Neuronal stem cell (in vitro differentiated cells): ENCODE results near the gene ZDHHC7.

Experiments used
- DNase-seq: peaks from one replicate; pipeline ENCODE4 v3.0.0-alpha.2; 2013; ENCODE audit warnings: low spot score
- H2AFZ ChIP-seq: one replicate; pipeline ENCODE4 v1.6.1; 2013; ENCODE audit warnings: mild to moderate bottlenecking, low read length, inconsistent platforms
- H2AK5ac ChIP-seq: 2 replicates; pipeline ENCODE4 v1.6.1; 2013; ENCODE audit warnings: low read depth, mild to moderate bottlenecking, inconsistent platforms, low read length, moderate library complexity, mixed read lengths
- H2BK120ac ChIP-seq: 2 replicates; pipeline ENCODE4 v1.6.1; 2013; ENCODE audit warnings: low read depth, mild to moderate bottlenecking, inconsistent platforms, low read length, moderate library complexity, mixed read lengths
- H2BK12ac ChIP-seq: one replicate; pipeline ENCODE4 v1.6.1; 2013; ENCODE audit warnings: low read length, inconsistent platforms
- H2BK15ac ChIP-seq: 2 replicates; pipeline ENCODE4 v1.6.1; 2013; ENCODE audit warnings: mild to moderate bottlenecking, low read length, inconsistent platforms, mixed read lengths
- H2BK5ac ChIP-seq: one replicate; pipeline ENCODE4 v1.6.1; 2013; ENCODE audit warnings: inconsistent platforms, mild to moderate bottlenecking, low read length, moderate library complexity
- H3K14ac ChIP-seq: one replicate; pipeline ENCODE4 v1.6.1; 2013; ENCODE audit warnings: low read length, inconsistent platforms
- H3K18ac ChIP-seq: 2 replicates; pipeline ENCODE4 v1.6.1; 2013; ENCODE audit warnings: low read length, inconsistent platforms
- H3K23ac ChIP-seq: 2 replicates; pipeline ENCODE4 v1.6.1; 2013; ENCODE audit warnings: low read depth, mild to moderate bottlenecking, mixed read lengths, low read length, inconsistent platforms; ENCODE audit not compliant: poor library complexity
- H3K27ac ChIP-seq: replicated peaks from 3 replicates; pipeline ENCODE4 v1.5.1; 2013; ENCODE audit warnings: low read length, inconsistent platforms
- H3K27me3 ChIP-seq, 3 experiments: 2 replicates each; pipeline ENCODE4 v1.6.1; 2013; ENCODE audit warnings: low read length in 3 of 3, mild to moderate bottlenecking in 2 of 3, inconsistent platforms in 1 of 3, low read depth in 1 of 3, mixed read lengths in 1 of 3, moderate library complexity in 1 of 3; ENCODE audit not compliant: control insufficient read depth in 3 of 3, insufficient read depth in 3 of 3
- H3K36me3 ChIP-seq, 2 donors: replicated peaks in 1 of 2; 2 replicates each; pipeline ENCODE4 v1.6.1; 2013; ENCODE audit warnings: low read length in 2 of 2; ENCODE audit not compliant: control insufficient read depth in 2 of 2, insufficient read depth in 2 of 2
- H3K4ac ChIP-seq: 2 replicates; pipeline ENCODE4 v1.6.1; 2013; ENCODE audit warnings: inconsistent platforms, mild to moderate bottlenecking, low read length, moderate library complexity
- H3K4me1 ChIP-seq, 2 donors: 1 replicate in 1 of 2; 2 replicates in 1 of 2; pipeline ENCODE4 v1.6.1; 2013; ENCODE audit warnings: low read length in 2 of 2, low read depth in 1 of 2; ENCODE audit not compliant: control insufficient read depth in 2 of 2, insufficient read depth in 1 of 2
- H3K4me2 ChIP-seq: one replicate; pipeline ENCODE4 v1.6.1; 2013; ENCODE audit warnings: mild to moderate bottlenecking, low read length, inconsistent platforms; ENCODE audit not compliant: insufficient read depth, poor library complexity, severe bottlenecking
- H3K4me3 ChIP-seq, 2 donors: 2 replicates each; pipeline ENCODE4 v1.5.1; 2013; ENCODE audit warnings: low read length in 2 of 2, mild to moderate bottlenecking in 2 of 2, inconsistent platforms in 1 of 2, moderate library complexity in 1 of 2
- H3K79me1 ChIP-seq: one replicate; pipeline ENCODE4 v1.6.1; 2013; ENCODE audit warnings: low read depth, mild to moderate bottlenecking, inconsistent platforms, low read length, moderate library complexity
- H3K9ac ChIP-seq: one replicate; pipeline ENCODE4 v1.6.1; 2013; ENCODE audit warnings: mild to moderate bottlenecking, low read depth, low read length, inconsistent platforms; ENCODE audit not compliant: poor library complexity
- H3K9me3 ChIP-seq, 2 donors: replicated peaks in 1 of 2; 2 replicates each; pipeline versions ENCODE3 to v1.6.1; 2013; ENCODE audit warnings: low read length in 2 of 2, mild to moderate bottlenecking in 2 of 2, inconsistent platforms in 1 of 2, low read depth in 1 of 2, mixed read lengths in 1 of 2, moderate library complexity in 1 of 2; ENCODE audit not compliant: control insufficient read depth in 2 of 2, insufficient read depth in 1 of 2
- H4K8ac ChIP-seq: one replicate; pipeline ENCODE4 v1.6.1; 2013; ENCODE audit warnings: low read depth, mild to moderate bottlenecking, inconsistent platforms, low read length, moderate library complexity
- H4K91ac ChIP-seq: one replicate; pipeline ENCODE4 v1.6.1; 2013; ENCODE audit warnings: low read length, low read depth, mild to moderate bottlenecking, inconsistent platforms; ENCODE audit not compliant: poor library complexity
- WGBS, 2 donors: extraction: QIAGEN DNeasy Blood & Tissue Kit; methylation state at CpG; one replicate each; pipeline ENCODE4 v1.1.7; 2013; ENCODE audit warnings: missing lambda C conversion rate in 2 of 2, mixed read lengths in 1 of 2; ENCODE audit not compliant: insufficient read length in 2 of 2, insufficient replicate concordance in 1 of 2; ENCODE audit errors: extremely low coverage in 2 of 2; 5-methylcytosine and 5-hydroxymethylcytosine counted together

ZDHHC7 gene

GRCh38 chr16:84957192-84957591, 54.1 kb downstream of the ZDHHC7 start:
- Histone ChIP-seq H2BK15ac (no peak overlapping the region), H3K23ac (no peak overlapping the region), H3K27ac (no peak overlapping the region), H3K9ac (no peak overlapping the region), H3K9me3 (peaks cover 0 to 4% of the 10 kb centered on the region in 2 donors), H3K36me3 (no peaks in the 10 kb centered on the region), H3K27me3 (no peaks in the 10 kb centered on the region), H3K79me1 (no peaks in the 10 kb centered on the region), H2AK5ac (no peak overlapping the region), H4K91ac (no peak overlapping the region), H3K4me1 (peaks cover 10 to 18% of the 10 kb centered on the region in 2 donors), H2BK120ac (no peak overlapping the region), H2BK12ac (no peak overlapping the region), H3K14ac (no peak overlapping the region), H3K4me2 (no peak overlapping the region), H2AFZ (no peak overlapping the region), H3K4ac (no peak overlapping the region), H4K8ac (no peak overlapping the region), H3K4me3 (no peak overlapping the region), H3K18ac (no peak overlapping the region), H2BK5ac (no peak overlapping the region)
- WGBS, 2 donors = no CpG with 5 or more reads among the region's 5 CpGs
- DNase-seq = no peak

GRCh38 chr16:84955427-84955826, 55.9 kb downstream of the ZDHHC7 start:
- H3K23ac ChIP-seq = no peak overlapping the region
- no CpG with 5 or more reads among the region's 6 CpGs for WGBS, 2 donors
- H3K4me3 ChIP-seq = no peak overlapping the region
- peaks cover 0 to 4% of the 10 kb centered on the region in 2 donors for H3K9me3 ChIP-seq
- no peak overlapping the region for H4K8ac ChIP-seq
- H3K4me2 ChIP-seq = no peak overlapping the region
- no peak overlapping the region for H4K91ac ChIP-seq
- H3K36me3 ChIP-seq = no peaks in the 10 kb centered on the region
- H3K79me1 ChIP-seq = no peaks in the 10 kb centered on the region
- H2AK5ac ChIP-seq = peak overlapping the region; percentile 20
- no peaks in the 10 kb centered on the region for H3K27me3 ChIP-seq
- H3K27ac ChIP-seq = no peak overlapping the region
- H2BK15ac ChIP-seq = peak overlapping the region; percentile 40
- no peak overlapping the region for H2BK12ac ChIP-seq
- H3K4me1 ChIP-seq = peaks cover 7 to 18% of the 10 kb centered on the region in 2 donors
- H3K18ac ChIP-seq = peak overlapping the region; percentile 63
- no peak for DNase-seq
- H2BK120ac ChIP-seq = no peak overlapping the region
- no peak overlapping the region for H3K9ac ChIP-seq
- no peak overlapping the region for H3K4ac ChIP-seq
- H2AFZ ChIP-seq = no peak overlapping the region
- H3K14ac ChIP-seq = no peak overlapping the region
- no peak overlapping the region for H2BK5ac ChIP-seq

GRCh38 chr16:84953190-84953746, 58.1 kb downstream of the ZDHHC7 start:
- H3K18ac ChIP-seq = no peak overlapping the region
- peaks cover 0 to 3% (median 0%) of the 10 kb centered on the region in 3 experiments for H3K27me3 ChIP-seq
- H3K79me1 ChIP-seq = no peaks in the 10 kb centered on the region
- H3K23ac ChIP-seq = no peak overlapping the region
- H4K91ac ChIP-seq = no peak overlapping the region
- DNase-seq = no peak
- no peak overlapping the region for H3K4me3 ChIP-seq
- H3K9me3 ChIP-seq = peaks cover 0 to 4% of the 10 kb centered on the region in 2 donors
- H2BK5ac ChIP-seq = no peak overlapping the region
- H3K14ac ChIP-seq = no peak overlapping the region
- peaks cover 7 to 18% of the 10 kb centered on the region in 2 donors for H3K4me1 ChIP-seq
- no peak overlapping the region for H3K27ac ChIP-seq
- H3K36me3 ChIP-seq = no peaks in the 10 kb centered on the region
- H3K4me2 ChIP-seq = no peak overlapping the region
- H2BK12ac ChIP-seq = no peak overlapping the region
- H2BK120ac ChIP-seq = no peak overlapping the region
- H2AFZ ChIP-seq = peak overlapping the region; percentile 79
- no peak overlapping the region for H2AK5ac ChIP-seq
- no CpG with 5 or more reads among the region's 9 CpGs for WGBS, 2 donors
- no peak overlapping the region for H3K9ac ChIP-seq
- no peak overlapping the region for H3K4ac ChIP-seq
- H4K8ac ChIP-seq = no peak overlapping the region
- no peak overlapping the region for H2BK15ac ChIP-seq

GRCh38 chr16:84952335-84953189, 58.8 kb downstream of the ZDHHC7 start:
- Histone ChIP-seq H3K27me3 (peaks cover 0 to 3% (median 0%) of the 10 kb centered on the region in 3 experiments), H3K14ac (no peak overlapping the region), H3K27ac (peak overlapping the region; percentile 41), H2BK120ac (no peak overlapping the region), H2AFZ (peak overlapping the region; percentile 79), H3K4ac (no peak overlapping the region), H3K9me3 (peaks cover 0 to 4% of the 10 kb centered on the region in 2 donors), H2BK5ac (no peak overlapping the region), H3K4me2 (no peak overlapping the region), H3K4me3 (peak overlapping the region in 1 of 2 donors; percentile 22), H4K91ac (no peak overlapping the region), H2AK5ac (no peak overlapping the region), H3K4me1 (peaks cover 7 to 18% of the 10 kb centered on the region in 2 donors), H3K36me3 (no peaks in the 10 kb centered on the region), H3K9ac (no peak overlapping the region), H3K23ac (peak overlapping the region; percentile 6), H3K18ac (peak overlapping the region; percentile 50), H3K79me1 (no peaks in the 10 kb centered on the region), H4K8ac (no peak overlapping the region), H2BK12ac (no peak overlapping the region), H2BK15ac (no peak overlapping the region)
- peak; percentile 81 for DNase-seq
- no CpG with 5 or more reads among the region's 12 CpGs for WGBS, 2 donors
